G401 (cell line): ENCODE results near the gene MAP3K10. TPM values are rescaled to one million over a fixed set of nuclear protein-coding genes. Genes with fewer than 3 reads are reported as not detected.
A peak's percentile ranks its signal among the peaks of the same experiment; 100 is the strongest.
"Not testable (repeated sequence)": the region's sequence is repeated elsewhere in the genome, so short reads cannot be mapped to it uniquely, and the experiment has no call there.

ENCODE experiments used
- DNase-seq: peaks from one replicate; pipeline ENCODE4 v3.0.0-alpha.2; 2015; ENCODE audit warnings: low spot score
- in situ Hi-C: cut with HindIII; loops from 2 replicates; pipeline ENCODE4 v1.10.0; 2016; ENCODE audit warnings: low sequenced_read_pairs, mixed read lengths
- total RNA-seq: library from RNA; depleted of rRNA; stranded (reverse); fragments of >200 nt; shearing (Covaris generic); gene quantifications from 2 replicates; pipeline ENCODE4 v1.2.3, GENCODE V29; 2014; rRNA removed

The MAP3K10 gene
- 13.8 and 21.7 TPM in 2 replicates for total RNA-seq

GRCh38 chr19:40190891-40191835 lies at the start of gene MAP3K10:
TSS of gene MAP3K10 (plus strand) at chr19:40191426. CDS start at chr19:40192032, 606 bp downstream.
- in situ Hi-C loops, result no loop called here
- DNase-seq, result peak; percentile 70

- in situ Hi-C loops, result no loop called here
- no peak for DNase-seq
These were observed 49.7 kb upstream of the MAP3K10 start for GRCh38 chr19:40141551-40141950.

- DNase-seq, result no peak
- in situ Hi-C loops, result no loop called here
These were observed 47.6 kb upstream of the MAP3K10 start for GRCh38 chr19:40143612-40144011.

- in situ Hi-C loops, result no loop called here
- no peak for DNase-seq
These were observed 47.1 kb upstream of the MAP3K10 start for GRCh38 chr19:40144151-40144550.

GRCh38 chr19:40144947-40145748 lies 46.1 kb upstream of the MAP3K10 start:
- in situ Hi-C loops, result no loop called here
- no peak for DNase-seq

GRCh38 chr19:40145749-40146029 lies 45.5 kb upstream of the MAP3K10 start:
- DNase-seq, in situ Hi-C loops: not testable (repeated sequence)

- in situ Hi-C loops, result no loop called here
- no peak for DNase-seq
These were observed 43.9 kb upstream of the MAP3K10 start for GRCh38 chr19:40147338-40147692.

GRCh38 chr19:40147693-40148347 lies 43.4 kb upstream of the MAP3K10 start:
- no peak for DNase-seq
- in situ Hi-C loops, result no loop called here

- in situ Hi-C loops, result no loop called here
- no peak for DNase-seq
These were observed 41.7 kb upstream of the MAP3K10 start for GRCh38 chr19:40149501-40149900.

GRCh38 chr19:40150170-40150569 lies 41.1 kb upstream of the MAP3K10 start:
- in situ Hi-C loops, result no loop called here
- no peak for DNase-seq

GRCh38 chr19:40154121-40154680 lies 37.0 kb upstream of the MAP3K10 start:
- in situ Hi-C loops, result no loop called here
- DNase-seq, result no peak

- DNase-seq, result peak; percentile 12
- in situ Hi-C loops, result no loop called here
These were observed 35.4 kb upstream of the MAP3K10 start for GRCh38 chr19:40155749-40156265.

- in situ Hi-C loops, result no loop called here
- no peak for DNase-seq
These were observed 34.2 kb upstream of the MAP3K10 start for GRCh38 chr19:40157059-40157458.

GRCh38 chr19:40159744-40160143 lies 31.5 kb upstream of the MAP3K10 start:
- in situ Hi-C loops, result no loop called here
- DNase-seq, result no peak

- in situ Hi-C loops, result no loop called here
- DNase-seq, result no peak
These were observed 29.1 kb upstream of the MAP3K10 start for GRCh38 chr19:40162104-40162503.

GRCh38 chr19:40163541-40164129 lies 27.6 kb upstream of the MAP3K10 start:
- in situ Hi-C loops, result no loop called here
- no peak for DNase-seq

- DNase-seq, result peak; percentile 42
- in situ Hi-C loops, result no loop called here
These were observed 25.8 kb upstream of the MAP3K10 start for GRCh38 chr19:40165362-40165937.

- DNase-seq, in situ Hi-C loops: not testable (repeated sequence)
These were observed 21.5 kb upstream of the MAP3K10 start for GRCh38 chr19:40169482-40170302.
